ENCODE results near the gene CTNNAL1. TPM values are rescaled to one million over a fixed set of nuclear protein-coding genes. Genes with fewer than 3 reads are reported as not detected.

CTNNAL1 gene
- total and polyA plus RNA-seq, 2 donors (not counting 1 experiment from before 2014, with no cell fraction given): 0.04 to 1.5 TPM

- Histone ChIP-seq H3K4me1 (ENCODE audit: control insufficient read depth in 2 of 2, insufficient read depth in 2 of 2, low read length in 2 of 2) (no peaks in the 10 kb centered on the region), H3K79me2 (ENCODE audit: control insufficient read depth, insufficient read depth, low read length) (no peaks in the 10 kb centered on the region), H4K20me1 (ENCODE audit: control insufficient read depth, insufficient read depth, low read length, poor library complexity, severe bottlenecking) (no peaks in the 10 kb centered on the region), H3K9ac (ENCODE audit: low read length) (no peak overlapping the region), H2AFZ (ENCODE audit: insufficient read depth, low read depth, low read length, poor library complexity, severe bottlenecking) (no peak overlapping the region), H3K9me3 (ENCODE audit: control extremely low read depth in 1 of 3, control insufficient read depth in 2 of 3, insufficient read depth in 1 of 3, low read length in 2 of 3) (no peaks in the 10 kb centered on the region), H3K4me2 (replicated peaks; ENCODE audit: low read depth, low read length, poor library complexity, severe bottlenecking) (no peak overlapping the region), H3K4me3 (ENCODE audit: control extremely low read depth in 1 of 5, extremely low read depth in 1 of 5, insufficient read depth in 1 of 5, low read depth in 2 of 5, low read length in 4 of 5) (no peak overlapping the region), H3K27ac (ENCODE audit: low read length in 2 of 2) (no peak overlapping the region), H3K36me3 (replicated peaks in 1 of 2; ENCODE audit: control extremely low read depth in 1 of 2, control insufficient read depth in 1 of 2, extremely low read depth in 1 of 2, insufficient read depth in 2 of 2, low read length in 1 of 2) (no peaks in the 10 kb centered on the region), H3K27me3 (replicated peaks in 1 of 4; ENCODE audit: control extremely low read depth in 1 of 4, control insufficient read depth in 3 of 4, insufficient read depth in 4 of 4, low read length in 3 of 4) (no peaks in the 10 kb centered on the region)
- DNase-seq (no peak), ATAC-seq (ENCODE audit: low read depth) (no peak)
- TF ChIP-seq, protein P1, sequence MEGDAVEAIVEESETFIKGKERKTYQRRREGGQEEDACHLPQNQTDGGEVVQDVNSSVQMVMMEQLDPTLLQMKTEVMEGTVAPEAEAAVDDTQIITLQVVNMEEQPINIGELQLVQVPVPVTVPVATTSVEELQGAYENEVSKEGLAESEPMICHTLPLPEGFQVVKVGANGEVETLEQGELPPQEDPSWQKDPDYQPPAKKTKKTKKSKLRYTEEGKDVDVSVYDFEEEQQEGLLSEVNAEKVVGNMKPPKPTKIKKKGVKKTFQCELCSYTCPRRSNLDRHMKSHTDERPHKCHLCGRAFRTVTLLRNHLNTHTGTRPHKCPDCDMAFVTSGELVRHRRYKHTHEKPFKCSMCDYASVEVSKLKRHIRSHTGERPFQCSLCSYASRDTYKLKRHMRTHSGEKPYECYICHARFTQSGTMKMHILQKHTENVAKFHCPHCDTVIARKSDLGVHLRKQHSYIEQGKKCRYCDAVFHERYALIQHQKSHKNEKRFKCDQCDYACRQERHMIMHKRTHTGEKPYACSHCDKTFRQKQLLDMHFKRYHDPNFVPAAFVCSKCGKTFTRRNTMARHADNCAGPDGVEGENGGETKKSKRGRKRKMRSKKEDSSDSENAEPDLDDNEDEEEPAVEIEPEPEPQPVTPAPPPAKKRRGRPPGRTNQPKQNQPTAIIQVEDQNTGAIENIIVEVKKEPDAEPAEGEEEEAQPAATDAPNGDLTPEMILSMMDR (IDR thresholded peaks at IDR 0.05): no peak
- TF ChIP-seq EZH2 (IDR thresholded peaks at IDR 0.05; ENCODE audit: borderline replicate concordance, insufficient read depth, low read depth, low read length, poor library complexity, severe bottlenecking): no peak
- Mint-ChIP-seq H3K4me3 (no peak overlapping the region), H3K4me1 (no peaks in the 10 kb centered on the region), H3K9me3 (ENCODE audit: insufficient read depth) (no peaks in the 10 kb centered on the region), H3K27me3 (no peaks in the 10 kb centered on the region), H3K27ac (no peak overlapping the region)
- ChIA-PET CTCF (interaction anchor here (2.9 kb wide), 1 partner anchor 10 kb away, joined by 10 read pairs; no protein-coding TSS in a partner anchor), POLR2A (no interaction called here)
- intact Hi-C loops (cut with micrococcal nuclease): no loop called here
- 100% methylated on average over 4 of the region's 4 CpGs for WGBS (ENCODE audit: insufficient coverage)
Measured at GRCh38 chr9:108963459-108964143, 49.7 kb downstream of the CTNNAL1 start.

DNA sequence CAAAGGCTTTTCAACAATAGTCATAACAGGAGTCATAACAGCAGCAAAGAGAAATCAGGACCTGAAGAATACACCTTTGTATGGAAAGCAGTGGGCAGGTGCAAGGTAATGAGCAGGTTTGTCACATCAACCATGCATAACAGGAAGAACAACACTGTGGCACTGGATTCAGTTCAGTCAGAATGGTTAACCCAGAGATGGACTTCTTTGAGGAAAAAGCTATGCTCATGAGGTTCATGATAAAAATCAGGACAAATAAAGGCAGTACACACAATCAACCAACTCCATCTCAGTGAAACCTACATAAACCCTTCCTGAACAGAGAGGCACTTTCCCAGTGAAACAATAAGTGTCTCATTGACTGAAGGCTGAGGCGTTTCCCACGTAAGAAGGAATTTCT, 52.1 kb downstream of the CTNNAL1 start:
- Mint-ChIP-seq H3K27ac (no peak overlapping the region), H3K9me3 (ENCODE audit: insufficient read depth) (no peaks in the 10 kb centered on the region), H3K27me3 (no peaks in the 10 kb centered on the region), H3K4me1 (no peaks in the 10 kb centered on the region), H3K4me3 (no peak overlapping the region)
- H3K36me3 ChIP-seq (replicated peaks in 1 of 2; ENCODE audit: control extremely low read depth in 1 of 2, control insufficient read depth in 1 of 2, extremely low read depth in 1 of 2, insufficient read depth in 2 of 2, low read length in 1 of 2): no peaks in the 10 kb centered on the region
- H2AFZ ChIP-seq (ENCODE audit: insufficient read depth, low read depth, low read length, poor library complexity, severe bottlenecking): no peak overlapping the region
- POLR2A ChIA-PET: no interaction called here
- H3K79me2 ChIP-seq (ENCODE audit: control insufficient read depth, insufficient read depth, low read length): no peaks in the 10 kb centered on the region
- intact Hi-C loops (cut with micrococcal nuclease): no loop called here
- H3K27me3 ChIP-seq (replicated peaks in 1 of 4; ENCODE audit: control extremely low read depth in 1 of 4, control insufficient read depth in 3 of 4, insufficient read depth in 4 of 4, low read length in 3 of 4): no peaks in the 10 kb centered on the region
- no peaks in the 10 kb centered on the region for H4K20me1 ChIP-seq (ENCODE audit: control insufficient read depth, insufficient read depth, low read length, poor library complexity, severe bottlenecking)
- CTCF ChIA-PET: no interaction called here
- TF ChIP-seq, protein P1 (IDR thresholded peaks at IDR 0.05): no peak
- no peak for TF ChIP-seq EZH2 (IDR thresholded peaks at IDR 0.05; ENCODE audit: borderline replicate concordance, insufficient read depth, low read depth, low read length, poor library complexity, severe bottlenecking)
- H3K4me2 ChIP-seq (replicated peaks; ENCODE audit: low read depth, low read length, poor library complexity, severe bottlenecking): no peak overlapping the region
- WGBS (ENCODE audit: insufficient coverage): no CpG with 5 or more reads among the region's 2 CpGs
- no peaks in the 10 kb centered on the region for H3K9me3 ChIP-seq (ENCODE audit: control extremely low read depth in 1 of 3, control insufficient read depth in 2 of 3, insufficient read depth in 1 of 3, low read length in 2 of 3)
- no peak overlapping the region for H3K9ac ChIP-seq (ENCODE audit: low read length)
- ATAC-seq (ENCODE audit: low read depth) (no peak), DNase-seq (no peak)
- H3K4me1 ChIP-seq (ENCODE audit: control insufficient read depth in 2 of 2, insufficient read depth in 2 of 2, low read length in 2 of 2): no peaks in the 10 kb centered on the region
- H3K4me3 ChIP-seq (ENCODE audit: control extremely low read depth in 1 of 5, extremely low read depth in 1 of 5, insufficient read depth in 1 of 5, low read depth in 2 of 5, low read length in 4 of 5): no peak overlapping the region
- H3K27ac ChIP-seq (ENCODE audit: low read length in 2 of 2): no peak overlapping the region
